Measurements from ENCODE around the gene DLX4. TPM values are rescaled to one million over a fixed set of nuclear protein-coding genes. Genes with fewer than 3 reads are reported as not detected.

The DLX4 gene
- total and polyA plus RNA-seq, 2 donors (not counting 3 experiments of a cell fraction or from before 2014, with no cell fraction given): not detected

DNA sequence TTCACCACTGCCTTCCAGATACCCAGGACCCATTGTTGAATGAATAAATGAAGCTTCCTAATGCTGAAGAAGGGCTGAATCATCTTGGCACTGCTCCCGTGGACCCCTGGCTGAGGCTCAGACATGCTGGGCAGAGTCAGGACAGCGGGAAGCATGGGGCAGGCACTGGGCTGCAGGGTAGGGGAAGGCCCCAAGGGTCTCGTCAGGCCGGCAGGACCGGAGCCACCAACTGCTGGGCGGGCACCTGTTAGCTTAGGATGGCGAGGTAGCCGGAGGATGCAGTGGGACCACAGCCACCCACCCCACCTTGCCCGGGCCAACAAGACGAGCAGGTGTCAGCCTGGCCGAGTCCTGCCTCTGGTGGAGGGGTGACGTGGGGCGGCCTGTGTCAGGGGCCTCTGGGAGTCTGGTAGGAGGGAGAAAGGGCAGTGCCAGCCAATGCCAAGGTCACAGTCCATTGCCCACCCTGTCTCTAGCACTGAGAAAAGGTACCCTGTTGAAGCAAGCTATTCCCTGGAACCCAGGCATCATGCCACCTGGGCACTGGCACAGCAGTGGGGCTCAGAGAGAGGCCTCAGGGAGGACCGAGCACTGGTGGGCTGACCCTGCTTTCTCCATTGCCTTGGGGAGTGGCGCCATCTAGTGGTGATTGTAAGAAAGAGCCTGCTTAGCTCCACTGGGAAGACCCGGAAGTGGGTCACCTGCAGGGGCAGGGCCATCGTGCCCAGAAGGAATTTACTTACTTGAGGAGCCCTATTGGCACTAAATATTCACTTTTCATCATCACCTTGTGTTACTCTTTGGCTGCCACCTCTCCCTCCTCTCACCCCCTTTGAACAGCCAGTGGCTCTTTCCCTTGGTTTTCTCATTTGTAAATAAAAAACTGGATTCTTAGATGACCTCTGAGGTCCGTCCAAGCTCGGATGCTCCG is 29.0 kb downstream of the DLX4 start:
- no peak overlapping the region for H3K9ac ChIP-seq (replicated peaks; ENCODE audit: extremely low read depth, insufficient read depth, low read length)
- TF ChIP-seq JUN (IDR thresholded peaks at IDR 0.05; ENCODE audit: borderline replicate concordance, insufficient read depth, insufficient read length, low read depth) (no peak), POLR2AphosphoS5 (IDR thresholded peaks at IDR 0.05; ENCODE audit: insufficient read depth, low read depth, low read length) (no peak), MYC (IDR thresholded peaks at IDR 0.05; ENCODE audit: low read depth, low read length) (no peak), FOS (IDR thresholded peaks at IDR 0.05; ENCODE audit: borderline replicate concordance, insufficient read depth, low read length) (no peak)
- TF ChIP-seq, protein P1, sequence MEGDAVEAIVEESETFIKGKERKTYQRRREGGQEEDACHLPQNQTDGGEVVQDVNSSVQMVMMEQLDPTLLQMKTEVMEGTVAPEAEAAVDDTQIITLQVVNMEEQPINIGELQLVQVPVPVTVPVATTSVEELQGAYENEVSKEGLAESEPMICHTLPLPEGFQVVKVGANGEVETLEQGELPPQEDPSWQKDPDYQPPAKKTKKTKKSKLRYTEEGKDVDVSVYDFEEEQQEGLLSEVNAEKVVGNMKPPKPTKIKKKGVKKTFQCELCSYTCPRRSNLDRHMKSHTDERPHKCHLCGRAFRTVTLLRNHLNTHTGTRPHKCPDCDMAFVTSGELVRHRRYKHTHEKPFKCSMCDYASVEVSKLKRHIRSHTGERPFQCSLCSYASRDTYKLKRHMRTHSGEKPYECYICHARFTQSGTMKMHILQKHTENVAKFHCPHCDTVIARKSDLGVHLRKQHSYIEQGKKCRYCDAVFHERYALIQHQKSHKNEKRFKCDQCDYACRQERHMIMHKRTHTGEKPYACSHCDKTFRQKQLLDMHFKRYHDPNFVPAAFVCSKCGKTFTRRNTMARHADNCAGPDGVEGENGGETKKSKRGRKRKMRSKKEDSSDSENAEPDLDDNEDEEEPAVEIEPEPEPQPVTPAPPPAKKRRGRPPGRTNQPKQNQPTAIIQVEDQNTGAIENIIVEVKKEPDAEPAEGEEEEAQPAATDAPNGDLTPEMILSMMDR (IDR thresholded peaks at IDR 0.05; ENCODE audit: extremely low read depth in 1 of 2, insufficient read depth in 1 of 2, low read depth in 1 of 2, low read length in 2 of 2): peak; percentile 83 to 87
- H3K27me3 ChIP-seq (ENCODE audit: control insufficient read depth in 2 of 2, insufficient read depth in 2 of 2, low read length in 2 of 2): peaks cover 41 to 53% of the 10 kb centered on the region in 2 experiments
- H3K4me3 ChIP-seq (replicated peaks in 1 of 3; ENCODE audit: insufficient read depth in 1 of 3, low read depth in 1 of 3, low read length in 3 of 3): no peak overlapping the region
- CTCF ChIA-PET: interaction anchor here (0.6 to 10.5 kb wide), 56 partner anchors 9 to 441 kb away, joined by 3 to 590 read pairs (median 6); partner anchors contain the start of genes ITGA3 and SLC35B1
- no peaks in the 10 kb centered on the region for H3K9me1 ChIP-seq (replicated peaks; ENCODE audit: control insufficient read depth, extremely low read depth, insufficient read depth, low read length)
- dilution Hi-C loops (cut with MboI; ENCODE audit: extremely low pct_ligation_motif_present, low sequenced_read_pairs): no loop called here
- no peaks in the 10 kb centered on the region for H4K20me1 ChIP-seq (replicated peaks; ENCODE audit: control insufficient read depth, extremely low read depth, insufficient read depth, low read length)
- POLR2A ChIA-PET: no interaction called here
- intact Hi-C loops (cut with micrococcal nuclease): loop anchor here (1.0 kb wide), 4 partner anchors 46 to 290 kb away; no protein-coding TSS in a partner anchor
- no peak overlapping the region for H2AFZ ChIP-seq (ENCODE audit: low read depth, low read length)
- no peak overlapping the region for H3K27ac ChIP-seq (ENCODE audit: insufficient read depth, low read depth, low read length)
- no peaks in the 10 kb centered on the region for H3K79me2 ChIP-seq (ENCODE audit: control insufficient read depth, insufficient read depth, low read length)
- peak; percentile 74 for DNase-seq (ENCODE audit: low read depth, low spot score)
- no peak overlapping the region for H3K4me2 ChIP-seq (ENCODE audit: insufficient read depth, low read length)
- no peaks in the 10 kb centered on the region for H3K4me1 ChIP-seq (ENCODE audit: control insufficient read depth, extremely low read depth, insufficient read depth, low read length)
- no peaks in the 10 kb centered on the region for H3K36me3 ChIP-seq (ENCODE audit: control insufficient read depth in 2 of 2, extremely low read depth in 1 of 2, insufficient read depth in 2 of 2, low read length in 2 of 2)
- no TSS peak for BruUV-seq (replicated peaks)
- FAIRE-seq: peak; percentile 95
- no peaks in the 10 kb centered on the region for H3K9me3 ChIP-seq (replicated peaks; ENCODE audit: control insufficient read depth, insufficient read depth, low read length)

Data from endothelial cell of umbilical vein (primary cell).